NAMALWA (cell line): ENCODE data around the gene BMP4.

Source experiments
- DNase-seq: peaks from one replicate; pipeline ENCODE4 v3.0.0-alpha.2; 2015; ENCODE audit warnings: low spot score

Gene BMP4

GRCh38 chr14:53963320-53964227, 6.9 kb upstream of the BMP4 start:
- DNase-seq, result no peak

GRCh38 chr14:53962953-53963319, 6.3 kb upstream of the BMP4 start:
- DNase-seq, result no peak

- DNase-seq, result no peak
Measured at GRCh38 chr14:53958628-53959027, 2.0 kb upstream of the BMP4 start.

- no peak for DNase-seq
Measured at GRCh38 chr14:53957739-53958138, 1.1 kb upstream of the BMP4 start.

GRCh38 chr14:53955671-53956426, 776 bp downstream of the BMP4 start:
- DNase-seq, result no peak

- no peak for DNase-seq
Measured at GRCh38 chr14:53955229-53955556, 1.4 kb downstream of the BMP4 start.

- no peak for DNase-seq
Measured at GRCh38 chr14:53954551-53955228, 1.9 kb downstream of the BMP4 start.

- no peak for DNase-seq
Measured at GRCh38 chr14:53953828-53954550, 2.6 kb downstream of the BMP4 start.

GRCh38 chr14:53953002-53953827, 3.4 kb downstream of the BMP4 start:
- DNase-seq, result no peak

- no peak for DNase-seq
Measured at GRCh38 chr14:53952533-53952932, 4.1 kb downstream of the BMP4 start.

GRCh38 chr14:53951627-53952303, 4.9 kb downstream of the BMP4 start:
- no peak for DNase-seq

- DNase-seq, result no peak
Measured at GRCh38 chr14:53951243-53951626, 5.4 kb downstream of the BMP4 start.

GRCh38 chr14:53950031-53950793, 6.4 kb downstream of the BMP4 start:
- no peak for DNase-seq

GRCh38 chr14:53949201-53949600, 7.4 kb downstream of the BMP4 start:
- no peak for DNase-seq

- no peak for DNase-seq
Measured at GRCh38 chr14:53948205-53948884, 8.3 kb downstream of the BMP4 start.

- DNase-seq, result no peak
Measured at GRCh38 chr14:53947452-53948204, 9.0 kb downstream of the BMP4 start.

GRCh38 chr14:53947094-53947445, 9.6 kb downstream of the BMP4 start:
- no peak for DNase-seq

GRCh38 chr14:53946404-53947093, 10.1 kb downstream of the BMP4 start:
- DNase-seq, result no peak
